Stomach (tissue), 4 donors: ENCODE results near the gene TMCC1.

Experiments used
- EP300 ChIP-seq: sonication (generic); formaldehyde crosslinking; IDR thresholded peaks from one replicate; pipeline ENCODE4 v1.6.1; 2017; ENCODE audit warnings: antibody characterized with exemption
- POLR2A ChIP-seq, 4 donors: fragments of 450-650 bp; IDR thresholded peaks; one replicate each; pipeline ENCODE4 v1.6.1; 2016; ENCODE audit warnings: antibody characterized with exemption in 4 of 4, control low read depth in 2 of 4, mild to moderate bottlenecking in 1 of 4, moderate library complexity in 1 of 4
- POLR2AphosphoS5 ChIP-seq, 3 donors: sonication (generic); formaldehyde crosslinking; IDR thresholded peaks; one replicate each; pipeline ENCODE4 v1.6.1; 2016; ENCODE audit warnings: antibody characterized with exemption in 3 of 3
- TF ChIP-seq, protein P1 (sequence below), 7 experiments: fragments of 450-650 bp in 4 of 7; fragments of 200-600 bp in 3 of 7; sonication (generic) in 3 of 7; IDR thresholded peaks; one replicate each; pipeline ENCODE4 v1.5.1; 2016 to 2019; ENCODE audit warnings: antibody characterized with exemption in 7 of 7, control low read depth in 2 of 7, mild to moderate bottlenecking in 1 of 7

- TF ChIP-seq, protein P1, sequence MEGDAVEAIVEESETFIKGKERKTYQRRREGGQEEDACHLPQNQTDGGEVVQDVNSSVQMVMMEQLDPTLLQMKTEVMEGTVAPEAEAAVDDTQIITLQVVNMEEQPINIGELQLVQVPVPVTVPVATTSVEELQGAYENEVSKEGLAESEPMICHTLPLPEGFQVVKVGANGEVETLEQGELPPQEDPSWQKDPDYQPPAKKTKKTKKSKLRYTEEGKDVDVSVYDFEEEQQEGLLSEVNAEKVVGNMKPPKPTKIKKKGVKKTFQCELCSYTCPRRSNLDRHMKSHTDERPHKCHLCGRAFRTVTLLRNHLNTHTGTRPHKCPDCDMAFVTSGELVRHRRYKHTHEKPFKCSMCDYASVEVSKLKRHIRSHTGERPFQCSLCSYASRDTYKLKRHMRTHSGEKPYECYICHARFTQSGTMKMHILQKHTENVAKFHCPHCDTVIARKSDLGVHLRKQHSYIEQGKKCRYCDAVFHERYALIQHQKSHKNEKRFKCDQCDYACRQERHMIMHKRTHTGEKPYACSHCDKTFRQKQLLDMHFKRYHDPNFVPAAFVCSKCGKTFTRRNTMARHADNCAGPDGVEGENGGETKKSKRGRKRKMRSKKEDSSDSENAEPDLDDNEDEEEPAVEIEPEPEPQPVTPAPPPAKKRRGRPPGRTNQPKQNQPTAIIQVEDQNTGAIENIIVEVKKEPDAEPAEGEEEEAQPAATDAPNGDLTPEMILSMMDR (IDR thresholded peaks at IDR 0.05): no peak
- no peak for TF ChIP-seq EP300
- TF ChIP-seq POLR2A (IDR thresholded peaks at IDR 0.05): no peak
- TF ChIP-seq POLR2AphosphoS5 (IDR thresholded peaks at IDR 0.05): no peak
These were observed 289.3 kb downstream of the TMCC1 start for GRCh38 chr3:129603991-129604749.
